GM21528 (cell line): ENCODE results near the gene LHFPL2.
"Not testable (repeated sequence)": the region's sequence is repeated elsewhere in the genome, so short reads cannot be mapped to it uniquely, and the experiment has no call there.

ENCODE experiments used
- ATAC-seq: cut with Tn5 transposase; IDR thresholded peaks from one replicate; pipeline ENCODE4 v1.9.1; 2021; ENCODE audit warnings: mild to moderate bottlenecking, moderate library complexity; ENCODE audit not compliant: unreplicated experiment, low FRiP score

LHFPL2 gene

DNA sequence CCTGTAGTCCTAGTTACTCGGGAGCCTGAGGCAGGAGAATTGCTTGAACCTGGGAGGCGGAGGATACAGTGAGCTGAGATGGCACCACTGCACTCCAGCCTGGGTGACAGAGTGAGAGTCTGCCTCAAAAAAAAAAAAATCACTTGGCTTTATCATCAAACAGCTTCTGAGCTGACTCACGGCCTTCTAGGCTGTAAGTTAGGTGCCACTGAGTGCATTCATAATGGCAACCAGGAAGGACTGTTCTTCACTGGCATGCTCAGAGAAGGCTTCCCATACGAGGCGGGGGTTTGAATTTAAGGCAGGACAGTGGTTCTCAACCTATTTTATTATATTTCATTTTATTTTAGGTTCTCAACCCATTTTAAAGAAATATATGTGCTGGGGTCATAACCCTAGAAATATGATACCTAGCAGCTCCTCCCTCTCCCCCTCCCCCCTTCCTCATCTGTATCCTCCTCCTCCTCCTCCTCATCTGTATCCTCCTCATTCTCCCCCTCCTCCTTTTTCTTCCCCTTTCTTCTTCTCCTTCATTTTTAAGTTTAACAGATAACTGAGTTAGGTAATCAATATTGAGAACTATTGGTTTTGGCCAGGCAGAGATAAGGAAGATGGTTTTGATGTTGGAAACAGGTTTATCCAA is 19.0 kb upstream of the LHFPL2 start:
- ATAC-seq = no peak

DNA sequence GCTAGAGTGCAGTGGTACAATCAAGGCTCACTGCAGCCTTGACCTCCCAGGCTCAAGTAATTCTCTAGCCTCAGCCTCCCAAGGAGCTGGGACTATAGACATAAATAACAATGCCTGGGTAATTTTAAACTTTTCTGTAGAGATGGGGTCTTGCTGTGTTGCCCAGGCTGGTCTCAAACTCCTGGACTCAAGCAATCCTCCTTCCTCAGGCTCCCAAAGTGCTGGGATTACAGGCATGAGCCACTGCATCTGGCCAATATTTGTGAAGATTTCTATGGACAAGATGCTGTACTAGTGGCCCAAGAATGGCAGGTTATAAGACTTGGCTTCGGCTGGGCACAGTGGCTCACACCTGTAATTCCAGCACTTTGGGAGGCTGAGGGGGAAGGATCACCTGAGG is 18.4 kb upstream of the LHFPL2 start:
- not testable (repeated sequence) for ATAC-seq

DNA sequence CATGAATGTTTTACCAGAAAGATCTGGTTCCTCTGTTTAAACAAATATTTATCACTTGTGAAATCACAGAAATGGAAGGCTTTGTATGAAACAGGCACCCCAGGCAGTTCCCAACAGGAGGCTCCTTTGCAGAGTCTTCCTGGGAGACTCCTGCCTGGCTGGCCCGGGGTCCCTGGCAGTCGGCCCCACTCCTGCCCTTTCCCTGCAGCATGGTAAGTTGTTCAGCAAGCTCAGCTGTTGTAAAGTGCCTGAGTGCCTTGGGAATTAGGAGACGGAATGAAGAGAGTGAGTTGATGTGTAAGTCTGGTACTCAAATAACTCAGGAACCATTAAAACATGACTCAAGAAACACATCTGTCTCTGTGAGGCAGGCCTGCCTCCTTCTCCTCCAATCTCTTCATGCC is 17.5 kb upstream of the LHFPL2 start:
- ATAC-seq = no peak

DNA sequence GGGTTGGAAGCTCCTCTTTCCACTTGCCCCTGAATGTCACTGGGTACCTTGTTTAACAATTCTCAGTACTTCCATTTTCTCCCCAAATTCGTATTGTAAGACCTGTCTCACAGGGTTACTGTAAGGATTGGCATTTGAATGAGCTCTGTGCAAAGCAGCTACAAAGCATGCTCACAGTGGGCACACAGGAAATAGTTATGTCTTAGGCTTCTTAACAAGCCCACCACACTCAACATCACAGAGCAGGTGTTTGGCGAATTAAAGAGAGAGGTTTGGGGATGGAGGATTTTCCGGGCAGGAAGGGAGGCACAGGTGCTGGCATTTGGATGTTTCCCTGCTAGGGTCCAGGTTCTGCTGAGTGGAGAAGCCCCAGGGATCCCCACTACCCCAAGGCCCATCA is 17.0 kb upstream of the LHFPL2 start:
- no peak for ATAC-seq

DNA sequence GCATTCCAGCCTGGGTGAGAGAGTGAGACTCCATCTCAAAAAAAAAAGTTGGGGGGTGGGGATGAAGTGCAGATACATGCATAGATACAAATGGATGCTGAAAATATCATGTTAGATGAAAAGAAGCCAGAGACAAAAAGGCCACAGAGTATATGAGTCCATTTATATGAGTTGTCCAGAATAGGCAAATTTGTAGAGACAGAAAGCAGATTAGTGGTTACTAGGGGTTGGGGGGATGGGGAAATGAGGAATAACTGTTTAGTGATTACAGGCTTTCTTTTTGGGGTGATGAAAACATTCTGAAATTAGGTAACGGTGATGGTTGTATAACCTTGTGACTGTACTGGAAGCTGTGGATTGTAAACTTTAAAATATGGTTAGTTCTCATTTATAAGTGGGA is 13.8 kb upstream of the LHFPL2 start:
- ATAC-seq = no peak

DNA sequence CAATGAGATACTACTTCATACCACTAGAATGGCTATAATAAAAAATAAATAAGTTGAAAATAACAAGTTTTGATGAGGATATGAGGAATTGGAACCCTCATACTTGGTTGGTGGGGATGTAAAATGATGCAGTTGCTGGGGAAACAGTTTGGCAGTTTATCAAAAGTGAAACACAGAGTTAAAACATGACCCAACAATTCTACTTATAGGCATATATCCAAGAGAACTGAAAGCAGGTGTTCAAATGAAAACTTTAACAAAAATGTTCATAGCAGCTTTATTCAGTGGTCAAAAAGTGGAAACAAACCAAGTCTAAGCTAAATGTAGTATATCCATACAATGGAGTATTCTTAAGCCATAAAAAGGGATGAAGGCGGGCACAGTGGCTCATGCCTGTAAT is 13.1 kb upstream of the LHFPL2 start:
- peak; percentile 71 for ATAC-seq

DNA sequence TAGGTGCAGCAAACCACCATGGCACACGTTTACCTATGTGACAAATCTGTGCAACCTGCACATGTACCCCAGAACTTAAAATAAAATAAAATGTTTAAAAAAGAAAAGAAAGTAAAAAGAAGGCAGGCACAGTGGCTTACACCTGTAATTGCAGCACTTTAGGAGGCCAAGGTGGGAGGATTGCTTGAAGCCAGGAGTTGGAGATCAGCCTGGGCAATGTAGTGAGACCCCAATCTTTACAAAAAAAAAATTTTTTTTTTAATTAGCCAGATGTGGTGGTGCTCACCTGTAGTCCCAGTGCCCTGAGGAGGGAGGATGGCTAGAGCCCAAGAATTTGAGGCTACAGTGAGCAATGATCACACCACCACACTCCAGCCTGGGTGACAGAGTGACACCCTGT is 12.5 kb upstream of the LHFPL2 start:
- ATAC-seq = no peak

DNA sequence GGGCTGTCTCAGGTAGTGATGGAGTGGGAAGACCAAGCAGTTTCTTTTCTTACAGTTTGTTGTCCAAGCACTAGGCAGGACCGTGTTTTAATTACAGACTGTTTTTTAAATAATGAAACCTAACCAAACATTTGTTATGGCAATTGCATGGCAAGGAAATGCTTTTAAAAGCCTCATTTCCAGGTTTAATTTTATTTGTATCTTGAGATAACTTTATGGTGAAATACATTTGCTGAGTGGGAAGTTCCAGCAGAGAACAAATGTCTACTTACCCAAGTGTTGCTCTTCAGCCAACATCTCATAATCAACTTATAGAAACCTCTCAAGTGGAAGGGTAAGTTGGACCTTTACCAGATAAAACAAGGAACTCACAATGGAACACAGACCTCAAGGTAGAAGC is 11.8 kb upstream of the LHFPL2 start:
- no peak for ATAC-seq

DNA sequence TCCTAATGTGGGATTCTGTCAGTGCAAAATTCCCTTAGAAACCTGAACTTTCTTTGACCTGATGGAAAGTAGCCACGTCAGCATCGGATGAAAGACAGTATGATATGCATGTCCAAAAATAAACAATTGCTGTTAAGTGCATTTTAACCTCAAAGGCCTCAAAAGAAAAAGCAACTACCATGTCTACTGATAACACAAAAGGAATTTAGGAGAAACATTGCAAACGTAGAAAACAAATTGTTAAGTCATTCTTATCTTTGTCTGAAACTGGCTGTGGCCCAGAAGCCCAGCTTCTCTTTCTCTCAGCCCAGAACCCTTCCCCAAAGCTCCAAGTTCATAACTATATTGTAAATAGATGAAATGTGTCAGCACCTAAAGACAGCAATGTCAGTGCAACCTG is 11.1 kb upstream of the LHFPL2 start:
- no peak for ATAC-seq

DNA sequence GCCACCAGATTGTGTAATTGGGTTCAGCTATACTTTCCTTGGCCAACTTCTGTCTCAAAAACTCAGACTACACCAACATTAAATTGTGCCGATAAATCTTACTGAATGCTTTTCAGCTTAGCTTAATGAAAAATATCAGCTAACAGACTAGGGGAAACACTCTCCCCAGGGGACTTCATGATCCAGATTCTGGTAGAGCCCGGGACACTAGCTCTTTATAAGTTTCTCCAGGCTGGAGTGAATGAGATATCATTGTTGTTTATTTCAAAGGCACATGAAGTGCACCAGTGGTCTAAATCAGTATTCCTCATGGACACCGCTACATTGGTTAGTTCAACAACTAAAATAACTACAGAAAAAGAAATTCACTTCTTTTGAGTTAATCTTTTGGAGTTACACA is 10.5 kb upstream of the LHFPL2 start:
- ATAC-seq = no peak

DNA sequence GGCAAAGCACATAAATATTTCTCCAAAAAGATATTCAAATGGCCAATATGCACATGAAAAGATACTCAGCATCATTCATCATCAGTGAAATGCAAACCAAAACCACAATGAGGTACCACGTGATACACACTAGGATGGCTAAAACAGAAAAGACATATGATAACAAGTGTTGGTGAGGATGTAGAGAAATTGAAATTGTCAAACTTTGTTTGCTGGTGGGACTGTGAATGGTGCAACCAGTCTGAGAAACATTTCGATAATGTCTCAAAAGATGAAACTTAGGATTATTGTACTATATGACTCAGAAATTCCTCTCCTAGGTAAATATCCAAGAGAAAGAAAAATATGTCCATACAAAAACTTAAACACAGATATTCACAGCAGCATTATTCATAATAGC is 8.6 kb upstream of the LHFPL2 start:
- ATAC-seq = no peak

DNA sequence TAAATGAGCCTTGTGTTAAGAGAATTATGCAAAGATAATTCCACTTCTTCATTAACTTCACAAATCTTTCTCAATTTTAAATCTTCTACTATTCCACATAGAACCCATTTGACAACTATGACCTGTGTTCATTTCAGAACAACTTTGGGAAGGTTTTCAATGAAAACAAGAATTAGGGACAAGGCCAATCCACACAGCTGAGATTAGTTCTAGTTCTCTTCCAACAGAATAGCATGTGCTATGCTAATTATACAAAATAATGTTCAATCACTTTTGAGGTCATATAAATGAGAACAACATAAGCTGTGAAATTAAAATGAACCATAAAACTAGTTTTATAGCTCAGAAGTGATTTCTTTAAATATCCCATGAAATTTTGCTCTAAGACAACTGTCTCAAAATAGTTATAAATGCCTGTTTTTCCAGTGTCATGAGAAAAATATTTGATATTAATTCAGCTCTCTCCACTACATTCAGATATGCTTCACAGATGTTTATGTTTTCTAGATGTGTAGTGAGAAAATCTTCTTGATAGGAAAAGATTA is 7.2 kb upstream of the LHFPL2 start:
- no peak for ATAC-seq

DNA sequence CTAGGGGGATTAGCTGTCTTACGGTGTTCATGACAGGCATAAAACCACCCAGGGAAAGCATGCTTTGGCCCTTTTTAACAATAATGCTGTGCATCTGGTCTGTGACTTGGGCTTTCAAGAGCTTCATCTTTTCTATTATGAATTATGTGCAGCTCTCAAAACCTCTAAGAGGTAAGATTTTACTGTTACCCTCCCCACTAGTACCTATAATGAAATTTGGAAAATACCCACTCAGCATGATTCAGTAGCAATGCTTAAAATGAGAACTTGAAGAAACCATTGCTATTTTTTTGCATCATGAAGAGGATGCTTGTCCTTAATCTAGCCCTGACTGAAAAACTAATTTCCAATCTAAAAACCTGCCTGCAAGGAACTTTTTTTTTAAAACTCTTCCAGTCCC is 5.8 kb upstream of the LHFPL2 start:
- ATAC-seq = no peak

DNA sequence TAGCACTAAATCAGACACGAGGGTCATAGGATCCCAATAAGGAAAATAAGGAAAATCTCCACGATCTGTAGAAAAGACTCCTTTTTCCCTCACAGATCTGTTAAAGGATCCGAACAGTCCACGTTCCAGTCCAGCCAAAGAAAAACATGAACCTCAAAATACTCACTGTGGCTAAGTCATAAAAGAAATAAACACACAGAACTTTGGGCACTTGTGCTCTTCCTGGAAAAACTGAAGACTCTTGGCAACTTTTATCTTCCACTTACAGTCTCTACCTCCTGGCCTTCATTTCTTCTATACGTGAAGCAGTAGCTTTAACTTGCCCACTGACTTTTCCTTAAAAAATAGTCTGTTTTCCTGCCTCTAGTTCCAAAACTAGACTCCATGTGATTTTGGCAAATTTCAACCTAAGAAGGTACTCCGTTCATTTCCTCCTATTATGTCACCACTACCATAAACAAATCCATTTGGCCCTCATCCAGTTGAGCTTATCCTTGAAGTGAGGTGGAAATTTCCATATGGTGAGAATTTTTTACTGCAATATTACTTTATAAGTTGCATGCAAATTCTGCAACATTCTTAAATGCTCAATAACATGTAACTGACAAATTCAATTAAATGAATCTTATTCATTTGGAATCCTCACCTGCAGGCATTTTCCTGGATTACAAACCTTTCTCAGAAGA is 5.3 kb upstream of the LHFPL2 start:
- no peak for ATAC-seq

DNA sequence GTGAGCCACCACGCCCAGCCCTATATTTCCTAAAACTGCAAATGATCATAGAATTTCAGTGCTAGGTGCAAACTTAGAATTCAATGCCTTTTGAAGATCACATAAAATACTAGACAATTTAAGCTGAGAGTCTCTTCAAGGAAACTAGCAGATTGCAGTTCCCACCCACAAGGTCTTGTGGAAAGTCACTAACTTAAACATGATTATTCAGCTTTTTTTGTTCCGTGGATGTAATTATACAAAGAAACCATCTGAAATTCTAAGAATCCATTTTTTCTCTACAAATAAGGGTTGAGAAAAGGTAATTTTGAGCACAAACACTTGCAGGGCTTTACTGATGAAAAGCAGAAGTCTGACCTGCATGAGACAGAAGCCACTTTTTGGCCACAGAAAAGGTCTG is 4.5 kb upstream of the LHFPL2 start:
- no peak for ATAC-seq

DNA sequence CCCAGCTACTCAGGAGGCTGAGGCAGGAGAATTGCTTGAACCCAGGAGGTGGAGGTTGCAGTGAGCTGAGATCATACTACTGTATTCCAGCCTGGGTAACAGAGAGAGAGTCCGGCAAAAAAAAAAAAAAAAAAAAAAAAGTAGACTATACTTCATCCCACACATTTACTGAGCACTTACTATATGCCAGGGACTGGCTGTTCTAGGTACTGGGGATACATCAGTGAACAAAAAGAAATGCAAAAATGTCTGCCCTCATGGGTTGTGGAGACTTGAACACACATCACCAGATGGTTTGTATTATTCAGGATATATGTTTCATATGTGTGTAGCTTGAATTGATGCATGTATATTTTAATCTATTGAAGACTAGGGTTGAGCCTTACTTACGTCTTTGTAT is 2.9 kb upstream of the LHFPL2 start:
- no peak for ATAC-seq

DNA sequence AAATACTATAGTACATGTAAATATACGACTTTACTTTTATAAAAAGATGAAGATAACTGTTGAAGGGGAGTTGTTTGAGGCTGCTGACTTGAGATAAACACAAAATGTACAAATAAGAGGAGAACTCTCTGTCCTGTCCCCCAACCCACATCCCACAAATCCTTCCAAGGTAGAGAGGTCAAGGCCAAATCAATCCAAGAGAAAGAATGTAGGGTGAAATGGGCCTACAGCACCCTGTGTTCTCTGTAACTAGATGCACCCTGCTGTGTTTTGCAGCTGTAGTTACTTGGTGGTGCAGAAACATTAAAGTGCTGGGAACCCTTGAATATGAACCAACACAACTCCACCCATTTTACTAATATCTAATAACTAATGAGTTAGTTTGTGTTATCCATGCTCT is 2.0 kb upstream of the LHFPL2 start:
- no peak for ATAC-seq

DNA sequence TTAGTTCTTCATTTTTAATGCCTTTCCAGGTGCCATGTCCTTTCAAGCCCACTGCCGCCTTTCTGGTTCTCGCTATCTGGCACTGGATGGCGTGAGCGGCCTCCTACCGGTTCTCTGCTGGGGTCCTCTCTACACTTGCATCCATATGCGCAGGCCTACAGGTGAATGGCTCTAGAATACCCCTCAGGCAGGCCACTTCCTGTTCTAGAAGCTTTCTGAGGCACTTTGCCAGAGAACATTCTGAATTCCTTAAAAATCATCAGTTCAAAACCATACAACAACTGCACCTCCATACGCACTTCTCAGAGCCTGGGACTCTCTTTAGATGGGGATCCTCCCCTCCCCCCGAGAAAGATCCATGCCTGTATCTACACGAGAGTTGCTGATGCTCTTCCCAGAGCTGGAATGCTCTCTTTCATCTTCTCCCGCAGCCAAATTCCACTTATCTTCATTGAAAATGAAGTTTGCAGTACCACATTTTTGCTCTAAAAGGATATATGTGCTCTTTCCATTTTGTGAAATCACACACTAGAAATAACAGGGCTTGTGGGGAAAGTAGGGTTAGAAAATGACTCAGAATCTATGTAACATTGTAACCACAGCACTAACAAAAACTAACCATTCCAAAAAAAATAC is 1.4 kb upstream of the LHFPL2 start:
- no peak for ATAC-seq

DNA sequence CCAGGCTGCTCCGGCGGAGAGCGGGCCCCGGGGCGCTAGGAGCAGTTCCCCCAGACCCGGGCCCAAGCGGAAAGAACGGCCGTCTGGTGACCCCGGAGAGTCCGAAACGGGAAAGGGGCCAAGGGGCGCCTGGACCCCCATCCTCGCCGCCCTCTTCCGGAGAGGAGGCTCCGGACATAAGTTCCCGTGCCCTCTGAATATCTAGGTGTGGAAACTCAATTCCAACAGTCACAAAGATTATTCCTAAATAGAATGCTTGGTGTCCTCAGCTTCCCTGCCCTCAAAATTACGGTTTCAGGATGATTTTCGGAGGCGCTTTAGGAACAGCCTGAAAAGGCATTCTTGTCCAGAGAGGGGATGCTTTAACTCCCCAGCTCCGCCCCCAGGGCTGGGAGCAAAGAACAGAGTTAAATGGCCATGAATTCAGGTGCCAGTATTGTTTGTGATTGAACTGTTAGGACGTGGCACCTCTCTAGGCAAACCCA is 681 bp upstream of the LHFPL2 start:
- ATAC-seq = no peak

DNA sequence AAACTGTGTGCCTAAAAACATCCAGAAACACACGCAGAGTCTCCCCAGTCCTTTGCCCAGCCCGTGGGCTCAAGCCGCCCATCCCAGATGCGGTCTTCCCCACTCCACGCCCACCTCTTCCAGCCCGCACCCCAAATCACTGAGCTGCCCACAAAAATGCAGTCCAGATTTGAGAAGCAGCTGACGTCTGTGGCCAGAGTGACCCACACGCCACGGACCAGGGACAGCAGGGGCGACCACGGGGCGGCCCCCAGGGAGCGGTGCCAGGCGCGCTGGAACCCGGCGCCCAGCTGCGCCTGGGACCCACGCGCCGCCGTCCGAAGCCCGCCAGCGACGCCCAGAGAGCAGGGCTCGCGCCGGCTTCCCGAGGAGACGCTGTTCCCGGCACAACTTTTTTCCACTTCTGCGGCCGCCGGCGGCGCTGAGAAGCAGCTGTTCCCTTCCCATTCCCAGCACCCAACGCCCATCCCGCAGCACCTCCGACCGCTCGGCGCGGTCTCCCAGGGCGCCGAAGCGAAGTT is 674 bp downstream of the LHFPL2 start:
- peak; percentile 37 for ATAC-seq

DNA sequence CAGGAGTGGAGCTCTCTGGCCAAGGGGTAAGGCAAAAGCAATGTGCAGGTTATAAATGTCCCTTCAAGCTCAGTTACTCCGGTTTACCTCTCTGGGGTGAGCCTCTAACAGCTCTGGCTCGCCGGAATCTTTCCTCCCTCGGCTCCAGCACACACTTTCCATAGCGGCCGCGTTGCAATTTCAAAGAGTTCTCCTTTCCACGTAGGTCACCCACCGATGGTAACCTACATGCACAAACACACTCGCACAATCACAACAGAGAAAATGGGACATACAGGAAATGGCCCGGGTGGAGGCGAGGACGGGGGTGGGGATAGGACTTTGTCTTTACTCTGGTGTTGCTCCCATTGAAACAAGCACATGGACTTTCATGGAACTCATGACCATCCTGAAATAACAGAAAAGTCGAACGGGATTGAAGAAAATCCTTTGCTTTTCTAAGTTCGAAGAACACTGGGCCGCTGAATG is 1.2 kb downstream of the LHFPL2 start:
- no peak for ATAC-seq
